Measurements from ENCODE around the gene ANKS4B.
"Not testable (repeated sequence)": the region's sequence is repeated elsewhere in the genome, so short reads cannot be mapped to it uniquely, and the experiment has no call there.

ANKS4B gene

GRCh38 chr16:21233521-21234150 is at the start of gene ANKS4B:
Gene ANKS4B, plus strand, starts transcription at chr16:21233699. Its CDS starts 39 bp downstream, at chr16:21233738.
- DNase-seq: no peak

- DNase-seq: no peak
Measured at GRCh38 chr16:21183995-21184394, 49.5 kb upstream of the ANKS4B start.

GRCh38 chr16:21184834-21185233 is 48.7 kb upstream of the ANKS4B start:
- DNase-seq: no peak

GRCh38 chr16:21185659-21186325 is 47.7 kb upstream of the ANKS4B start:
- DNase-seq: no peak

GRCh38 chr16:21186326-21186691 is 47.2 kb upstream of the ANKS4B start:
- DNase-seq: no peak

GRCh38 chr16:21189311-21189710 is 44.2 kb upstream of the ANKS4B start:
- DNase-seq: no peak

GRCh38 chr16:21190013-21190412 is 43.5 kb upstream of the ANKS4B start:
- DNase-seq: no peak

- DNase-seq: no peak
Measured at GRCh38 chr16:21190599-21190998, 42.9 kb upstream of the ANKS4B start.

GRCh38 chr16:21192991-21193390 is 40.5 kb upstream of the ANKS4B start:
- DNase-seq: no peak

- no peak for DNase-seq
Measured at GRCh38 chr16:21194771-21195301, 38.7 kb upstream of the ANKS4B start.

- not testable (repeated sequence) for DNase-seq
Measured at GRCh38 chr16:21195330-21195729, 38.2 kb upstream of the ANKS4B start.

- no peak for DNase-seq
Measured at GRCh38 chr16:21197112-21197511, 36.4 kb upstream of the ANKS4B start.

GRCh38 chr16:21197621-21198020 is 35.9 kb upstream of the ANKS4B start:
- no peak for DNase-seq

GRCh38 chr16:21199607-21200218 is 33.8 kb upstream of the ANKS4B start:
- DNase-seq: no peak

- DNase-seq: no peak
Measured at GRCh38 chr16:21203155-21203797, 30.2 kb upstream of the ANKS4B start.

- no peak for DNase-seq
Measured at GRCh38 chr16:21205303-21205702, 28.2 kb upstream of the ANKS4B start.

- DNase-seq: no peak
Measured at GRCh38 chr16:21206550-21206949, 26.9 kb upstream of the ANKS4B start.

GRCh38 chr16:21208446-21209230 is 24.9 kb upstream of the ANKS4B start:
- no peak for DNase-seq

- DNase-seq: no peak
Measured at GRCh38 chr16:21211486-21211885, 22.0 kb upstream of the ANKS4B start, which contains the start of gene ZP2. Gene ZP2, minus strand, starts transcription at chr16:21211574. Its CDS starts 27 bp downstream, at chr16:21211547.

- DNase-seq: no peak
Measured at GRCh38 chr16:21214086-21214485, 19.4 kb upstream of the ANKS4B start.

- DNase-seq: no peak
Measured at GRCh38 chr16:21217121-21217520, 16.4 kb upstream of the ANKS4B start.

GRCh38 chr16:21218153-21218552 is 15.3 kb upstream of the ANKS4B start:
- DNase-seq: no peak

- DNase-seq: no peak
Measured at GRCh38 chr16:21219551-21219950, 13.9 kb upstream of the ANKS4B start.

All from CD4-positive, alpha-beta T cell treated with Interleukin-12 subunit alpha and Interleukin-12 subunit beta, for 1 hour (primary cell).